Right lobe of liver (tissue), 4 donors: ENCODE measurements around the gene IL12RB1.
"Not testable (repeated sequence)": the region's sequence is repeated elsewhere in the genome, so short reads cannot be mapped to it uniquely, and the experiment has no call there.

ENCODE experiments used
- POLR2A ChIP-seq: fragments of 450-650 bp; IDR thresholded peaks from one replicate; pipeline ENCODE4 v1.6.1; 2017; ENCODE audit warnings: antibody characterized with exemption, mild to moderate bottlenecking
- TF ChIP-seq, protein P1 (sequence below), 4 donors: fragments of 200-600 bp in 3 of 4; fragments of 450-650 bp in 1 of 4; IDR thresholded peaks; one replicate each; pipeline versions ENCODE4 v1.5.1 to v1.8.0; 2016 to 2022; ENCODE audit warnings: antibody characterized with exemption in 4 of 4, mild to moderate bottlenecking in 2 of 4
- donor health status: DM: no; HTN: no; CAD: no.
- donor health status: DM: no; HTN: no; CAD: no.
- donor health status: DM: no; HTN: yes; CAD: no.

DNA sequence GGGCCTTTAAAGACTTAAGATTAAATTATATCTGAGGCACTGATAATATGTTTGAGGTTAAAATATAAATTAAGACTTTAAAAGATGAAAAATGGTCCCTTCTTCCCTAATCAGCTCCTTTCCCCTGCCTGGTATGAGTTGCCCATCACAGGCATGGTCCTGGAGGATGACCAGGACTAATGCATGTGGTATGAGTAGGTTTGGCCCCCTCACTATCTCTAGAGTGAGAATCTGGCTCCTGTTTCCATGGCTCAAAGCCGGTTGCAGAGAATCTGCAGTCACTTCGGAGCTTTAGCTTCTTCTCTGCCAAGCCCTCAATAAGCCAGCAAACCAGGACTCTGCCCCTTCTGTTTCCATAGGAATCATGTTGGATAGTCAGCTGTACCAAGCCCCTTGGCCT lies 54.6 kb downstream of the IL12RB1 start:
- TF ChIP-seq, protein P1, sequence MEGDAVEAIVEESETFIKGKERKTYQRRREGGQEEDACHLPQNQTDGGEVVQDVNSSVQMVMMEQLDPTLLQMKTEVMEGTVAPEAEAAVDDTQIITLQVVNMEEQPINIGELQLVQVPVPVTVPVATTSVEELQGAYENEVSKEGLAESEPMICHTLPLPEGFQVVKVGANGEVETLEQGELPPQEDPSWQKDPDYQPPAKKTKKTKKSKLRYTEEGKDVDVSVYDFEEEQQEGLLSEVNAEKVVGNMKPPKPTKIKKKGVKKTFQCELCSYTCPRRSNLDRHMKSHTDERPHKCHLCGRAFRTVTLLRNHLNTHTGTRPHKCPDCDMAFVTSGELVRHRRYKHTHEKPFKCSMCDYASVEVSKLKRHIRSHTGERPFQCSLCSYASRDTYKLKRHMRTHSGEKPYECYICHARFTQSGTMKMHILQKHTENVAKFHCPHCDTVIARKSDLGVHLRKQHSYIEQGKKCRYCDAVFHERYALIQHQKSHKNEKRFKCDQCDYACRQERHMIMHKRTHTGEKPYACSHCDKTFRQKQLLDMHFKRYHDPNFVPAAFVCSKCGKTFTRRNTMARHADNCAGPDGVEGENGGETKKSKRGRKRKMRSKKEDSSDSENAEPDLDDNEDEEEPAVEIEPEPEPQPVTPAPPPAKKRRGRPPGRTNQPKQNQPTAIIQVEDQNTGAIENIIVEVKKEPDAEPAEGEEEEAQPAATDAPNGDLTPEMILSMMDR (IDR thresholded peaks at IDR 0.05), result not testable (repeated sequence)
- not testable (repeated sequence) for TF ChIP-seq POLR2A
